A549 (cell line): ENCODE measurements around the gene DNAJB4. TPM values are rescaled to one million over a fixed set of nuclear protein-coding genes. Genes with fewer than 3 reads are reported as not detected.
"Not testable (repeated sequence)": the region's sequence is repeated elsewhere in the genome, so short reads cannot be mapped to it uniquely, and the experiment has no call there.

Experiments used
- ATAC-seq, 2 experiments: fragments of 200-7000 bp in 1 of 2; fragments of >200 bp in 1 of 2; cut with Nextera tagmentation in 1 of 2; cut with Tn5 transposase in 1 of 2; 3 replicates each; pipeline versions ENCODE4 v1.8.0 to v1.9.1; 2018 to 2020; ENCODE audit warnings: mild to moderate bottlenecking in 1 of 2, moderate library complexity in 1 of 2
- CTCF ChIA-PET: fragments of 300-600 bp; sonication (Branson Sonifier 250); formaldehyde crosslinking; extraction: SDS; loops from one replicate; lab custom pipeline; 2021; ENCODE audit warnings: antibody characterized with exemption, inconsistent platforms; lab: Yijun Ruan, JAX
- POLR2A ChIA-PET: fragments of 350-600 bp; formaldehyde crosslinking; extraction: SDS; loops from one replicate; lab custom pipeline; 2021; ENCODE audit warnings: antibody characterized with exemption, inconsistent platforms; lab: Yijun Ruan, JAX
- DNase-seq, 2 experiments: peaks; one replicate each; pipeline versions ENCODE4 v3.0.0 to v3.0.0-alpha.2; 2011 to 2016; ENCODE audit warnings: low read depth in 1 of 2, low spot score in 1 of 2
- FAIRE-seq: peaks from 2 replicates; lab custom pipeline; 2011; peaks lifted over from hg19 to GRCh38; lab: Jason Lieb, UNC
- H3K27ac ChIP-seq, 2 experiments: fragments of >200 bp; sonication (Bioruptor Twin); formaldehyde crosslinking; 3 replicates each; pipeline ENCODE4 v1.5.1; 2016 to 2017
- H3K4me1 ChIP-seq: fragments of >200 bp; sonication (Bioruptor Twin); formaldehyde crosslinking; 3 replicates; pipeline ENCODE4 v1.6.1; 2016
- H3K4me2 ChIP-seq: fragments of >200 bp; sonication (Bioruptor Twin); formaldehyde crosslinking; 3 replicates; pipeline ENCODE4 v1.6.1; 2016
- H3K4me3 ChIP-seq: fragments of >200 bp; sonication (Bioruptor Twin); formaldehyde crosslinking; 3 replicates; pipeline ENCODE4 v1.5.1; 2016
- H3K9me3 ChIP-seq: fragments of >200 bp; sonication (Bioruptor Twin); formaldehyde crosslinking; 3 replicates; pipeline ENCODE4 v1.6.1; 2016
- ATOH8 ChIP-seq: fragments of 250-450 bp; sonication (Bioruptor Pico); IDR thresholded peaks from 2 replicates; pipeline ENCODE4 v1.5.0; 2020; ENCODE audit warnings: low read depth, mild to moderate bottlenecking, moderate library complexity
- CBX2 ChIP-seq: fragments of 200-600 bp; sonication (generic); IDR thresholded peaks from 2 replicates; pipeline ENCODE4 v1.6.1; 2016; ENCODE audit warnings: low read depth, mild to moderate bottlenecking, borderline replicate concordance
- CEBPB ChIP-seq, 2 experiments: fragments of >200 bp in 1 of 2; sonication (Bioruptor Twin) in 1 of 2; formaldehyde crosslinking in 1 of 2; IDR thresholded peaks; 2 replicates each; pipeline ENCODE4 v1.6.1; 2012 to 2016
- EHMT2 ChIP-seq: fragments of 200-600 bp; sonication (generic); IDR thresholded peaks from 2 replicates; pipeline ENCODE4 v1.6.1; 2016; ENCODE audit warnings: antibody characterized with exemption, low read depth, mild to moderate bottlenecking, moderate library complexity
- FOSL2 ChIP-seq, 2 experiments: fragments of 450-650 bp in 1 of 2; fragments of >200 bp in 1 of 2; sonication (Bioruptor Twin) in 1 of 2; formaldehyde crosslinking; IDR thresholded peaks; 2 replicates each; pipeline versions ENCODE4 v1.5.0 to v1.6.1; 2016 to 2020; ENCODE audit warnings: mild to moderate bottlenecking in 1 of 2, moderate library complexity in 1 of 2
- GATA3 ChIP-seq: IDR thresholded peaks from 2 replicates; pipeline ENCODE4 v1.6.1; 2012; ENCODE audit warnings: borderline replicate concordance
- HDAC2 ChIP-seq: fragments of 200-600 bp; sonication (generic); IDR thresholded peaks from 2 replicates; pipeline ENCODE4 v1.6.1; 2016
- JUNB ChIP-seq: fragments of >200 bp; sonication (Bioruptor Twin); formaldehyde crosslinking; IDR thresholded peaks from 2 replicates; pipeline ENCODE4 v1.6.1; 2016
- KDM1A ChIP-seq: fragments of 200-600 bp; sonication (generic); IDR thresholded peaks from 2 replicates; pipeline ENCODE4 v1.6.1; 2016; ENCODE audit warnings: low read depth, mild to moderate bottlenecking
- KDM5A ChIP-seq: fragments of 200-600 bp; sonication (generic); IDR thresholded peaks from 2 replicates; pipeline ENCODE4 v1.6.1; 2016; ENCODE audit warnings: antibody characterized with exemption, mild to moderate bottlenecking
- MAFK ChIP-seq: fragments of 450-650 bp; IDR thresholded peaks from 2 replicates; pipeline ENCODE4 v1.6.1; 2014; ENCODE audit not compliant: partially characterized antibody
- NR3C1 ChIP-seq: fragments of >200 bp; sonication (Bioruptor Twin); formaldehyde crosslinking; IDR thresholded peaks from 3 replicates; pipeline ENCODE4 v1.6.1; 2017
- POLR2A ChIP-seq: IDR thresholded peaks from 2 replicates; pipeline ENCODE4 v1.6.1; 2012; ENCODE audit warnings: mild to moderate bottlenecking, low read length
- RARB ChIP-seq: fragments of 250-450 bp; sonication (Bioruptor Pico); IDR thresholded peaks from 2 replicates; pipeline ENCODE4 v1.8.0; 2021; ENCODE audit warnings: mild to moderate bottlenecking, moderate library complexity
- RFX5 ChIP-seq: fragments of 450-650 bp; IDR thresholded peaks from 2 replicates; pipeline ENCODE4 v1.7.1; 2014; ENCODE audit warnings: antibody characterized with exemption, mild to moderate bottlenecking, moderate library complexity
- TP53 ChIP-seq: fragments of 250-450 bp; sonication (Bioruptor Pico); IDR thresholded peaks from 2 replicates; pipeline ENCODE4 v1.5.0; 2021; ENCODE audit warnings: mild to moderate bottlenecking, moderate library complexity
- WGBS: methylation state at CpG from one replicate; pipeline ENCODE4 v1.1.6; 2017; ENCODE audit errors: missing lambda C conversion rate; 5-methylcytosine and 5-hydroxymethylcytosine counted together
- polyA plus RNA-seq, 4 experiments: library from polyadenylated mRNA; depleted of rRNA in 3 of 4; stranded (reverse); fragments of >200 nt; fragmentation: RNase III in 1 of 4; extraction: RNeasy Plus Mini Kit Qiagen cat#74134 plus additional on column Dnase treatment in 1 of 4; gene quantifications; 2 replicates in 3 of 4; 3 replicates in 1 of 4; pipeline ENCODE4 v1.2.3, GENCODE V29; 2011 to 2017
- TF ChIP-seq, protein P1 (sequence below): fragments of 150-350 bp; IDR thresholded peaks from 2 replicates; pipeline ENCODE4 v1.6.1; 2014; ENCODE audit warnings: low read depth, mild to moderate bottlenecking, low read length
- TF ChIP-seq, protein P2 (sequence below): fragments of >200 bp; sonication (Bioruptor Twin); formaldehyde crosslinking; IDR thresholded peaks from 2 replicates; pipeline ENCODE4 v1.6.1; 2016

Gene DNAJB4
- polyA plus RNA-seq, 2 of the 4 experiments (the other 2 are of a cell fraction): 30.0 to 48.8 TPM

DNA sequence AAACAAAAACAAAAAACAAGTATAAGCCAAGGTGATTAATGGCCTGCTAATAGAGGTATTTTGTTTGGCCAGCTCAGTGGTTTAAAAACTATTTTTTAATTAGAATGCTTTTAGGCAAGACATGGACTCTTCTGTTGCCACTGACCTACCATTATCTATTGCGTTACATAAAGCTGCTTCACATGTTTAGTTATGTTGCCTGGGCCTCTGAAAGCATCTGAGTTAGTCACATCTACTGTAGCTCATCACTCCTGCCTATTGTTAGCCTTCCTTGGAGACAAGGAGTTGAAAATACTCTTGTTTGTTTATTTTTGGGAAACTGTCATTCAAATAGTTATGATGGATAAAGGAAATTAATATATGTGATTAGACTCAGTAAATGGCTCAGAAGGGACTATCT is 14.3 kb downstream of the DNAJB4 start:
- TF ChIP-seq RARB (CRISPR knock-in tag) (no peak), EHMT2 (no peak), GATA3 (no peak), CBX2 (no peak), HDAC2 (no peak), RFX5 (no peak), ATOH8 (CRISPR knock-in tag) (no peak), MAFK (no peak), TP53 (CRISPR knock-in tag) (no peak)
- TF ChIP-seq, protein P1, sequence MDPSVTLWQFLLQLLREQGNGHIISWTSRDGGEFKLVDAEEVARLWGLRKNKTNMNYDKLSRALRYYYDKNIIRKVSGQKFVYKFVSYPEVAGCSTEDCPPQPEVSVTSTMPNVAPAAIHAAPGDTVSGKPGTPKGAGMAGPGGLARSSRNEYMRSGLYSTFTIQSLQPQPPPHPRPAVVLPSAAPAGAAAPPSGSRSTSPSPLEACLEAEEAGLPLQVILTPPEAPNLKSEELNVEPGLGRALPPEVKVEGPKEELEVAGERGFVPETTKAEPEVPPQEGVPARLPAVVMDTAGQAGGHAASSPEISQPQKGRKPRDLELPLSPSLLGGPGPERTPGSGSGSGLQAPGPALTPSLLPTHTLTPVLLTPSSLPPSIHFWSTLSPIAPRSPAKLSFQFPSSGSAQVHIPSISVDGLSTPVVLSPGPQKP: no peak
- TF ChIP-seq, protein P2, sequence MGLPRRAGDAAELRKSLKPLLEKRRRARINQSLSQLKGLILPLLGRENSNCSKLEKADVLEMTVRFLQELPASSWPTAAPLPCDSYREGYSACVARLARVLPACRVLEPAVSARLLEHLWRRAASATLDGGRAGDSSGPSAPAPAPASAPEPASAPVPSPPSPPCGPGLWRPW: no peak
- no peak overlapping the region for H3K4me2 ChIP-seq
- ATAC-seq: no peak; a peak in 1 of 6 replicates
- no peaks in the 10 kb centered on the region for H3K9me3 ChIP-seq
- 95% methylated on average over 1 of the region's 1 CpG for WGBS
- FAIRE-seq: no peak
- H3K27ac ChIP-seq: no peak overlapping the region
- DNase-seq: no peak
- H3K4me1 ChIP-seq: no peaks in the 10 kb centered on the region
- CTCF ChIA-PET: no interaction called here
- POLR2A ChIA-PET: interaction anchor here (0.7 to 1.9 kb wide), 4 partner anchors 14 to 92 kb away, joined by 3 to 11 read pairs (median 4); partner anchors contain the start of genes DNAJB4 and FUBP1
- H3K4me3 ChIP-seq: no peak overlapping the region

DNA sequence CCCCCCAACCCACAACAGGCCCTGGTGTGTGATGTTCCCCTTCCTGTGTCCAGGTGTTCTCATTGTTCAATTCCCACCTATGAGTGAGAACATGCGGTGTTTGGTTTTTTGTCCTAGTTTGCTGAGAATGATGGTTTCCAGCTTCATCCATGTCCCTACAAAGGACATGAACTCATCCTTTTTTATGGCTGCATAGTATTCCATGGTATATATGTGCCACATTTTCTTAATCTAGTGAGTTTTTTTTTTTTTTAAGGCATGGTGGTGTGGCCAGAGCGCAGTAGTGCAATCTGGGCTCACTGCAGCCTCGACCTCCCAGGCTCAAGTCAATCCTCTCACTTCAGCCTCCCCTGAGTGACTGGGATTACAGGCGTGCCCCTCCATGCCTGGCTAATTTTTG is 16.4 kb downstream of the DNAJB4 start:
- ChIA-PET CTCF (interaction anchor here (0.6 kb wide), 1 partner anchor 79 kb away, joined by 6 read pairs; no protein-coding TSS in a partner anchor), POLR2A (interaction anchor here (1.3 kb wide), 1 partner anchor 42 kb away, joined by 3 read pairs; the partner anchor contains the start of gene FUBP1)
- not testable (repeated sequence) for H3K27ac ChIP-seq, ATAC-seq, FAIRE-seq, H3K4me3 ChIP-seq, H3K4me1 ChIP-seq, DNase-seq, H3K4me2 ChIP-seq, H3K9me3 ChIP-seq
- WGBS: 79% methylated on average over 4 of the region's 4 CpGs

DNA sequence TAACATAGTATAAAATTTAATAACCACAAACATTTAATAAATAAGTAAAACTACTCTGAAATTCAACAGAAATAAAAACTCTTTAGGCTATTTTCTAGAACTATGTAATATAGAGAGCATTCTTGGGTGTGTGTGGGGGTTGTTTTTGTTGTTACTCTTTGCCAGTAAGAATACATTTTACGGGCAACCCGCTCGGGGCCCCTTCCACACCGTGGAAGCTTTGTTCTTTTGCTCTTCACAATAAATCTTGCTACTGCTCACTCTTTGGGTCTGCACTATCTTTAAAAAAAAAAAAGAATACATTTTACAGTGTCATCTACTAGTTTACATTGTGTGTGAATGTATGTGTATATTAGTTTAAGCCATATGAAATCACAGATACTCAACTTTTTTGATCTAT is 25.1 kb downstream of the DNAJB4 start:
- H3K4me1 ChIP-seq: no peaks in the 10 kb centered on the region
- POLR2A ChIA-PET: no interaction called here
- no peak for TF ChIP-seq POLR2A
- no peak for TF ChIP-seq KDM1A
- no peak for TF ChIP-seq CBX2
- TF ChIP-seq JUNB: no peak
- no peak for TF ChIP-seq FOSL2 (IDR thresholded peaks at IDR 0.05)
- TF ChIP-seq FOSL2 (CRISPR knock-in tag; IDR thresholded peaks at IDR 0.05): no peak
- TF ChIP-seq NR3C1: no peak
- TF ChIP-seq KDM5A: no peak
- CTCF ChIA-PET: no interaction called here
- DNase-seq (no peak), ATAC-seq (no peak), FAIRE-seq (no peak)
- no peak overlapping the region for H3K4me3 ChIP-seq
- 79% methylated on average over 4 of the region's 4 CpGs for WGBS
- H3K27ac ChIP-seq: no peak overlapping the region
- H3K9me3 ChIP-seq: no peaks in the 10 kb centered on the region
- H3K4me2 ChIP-seq: no peak overlapping the region

DNA sequence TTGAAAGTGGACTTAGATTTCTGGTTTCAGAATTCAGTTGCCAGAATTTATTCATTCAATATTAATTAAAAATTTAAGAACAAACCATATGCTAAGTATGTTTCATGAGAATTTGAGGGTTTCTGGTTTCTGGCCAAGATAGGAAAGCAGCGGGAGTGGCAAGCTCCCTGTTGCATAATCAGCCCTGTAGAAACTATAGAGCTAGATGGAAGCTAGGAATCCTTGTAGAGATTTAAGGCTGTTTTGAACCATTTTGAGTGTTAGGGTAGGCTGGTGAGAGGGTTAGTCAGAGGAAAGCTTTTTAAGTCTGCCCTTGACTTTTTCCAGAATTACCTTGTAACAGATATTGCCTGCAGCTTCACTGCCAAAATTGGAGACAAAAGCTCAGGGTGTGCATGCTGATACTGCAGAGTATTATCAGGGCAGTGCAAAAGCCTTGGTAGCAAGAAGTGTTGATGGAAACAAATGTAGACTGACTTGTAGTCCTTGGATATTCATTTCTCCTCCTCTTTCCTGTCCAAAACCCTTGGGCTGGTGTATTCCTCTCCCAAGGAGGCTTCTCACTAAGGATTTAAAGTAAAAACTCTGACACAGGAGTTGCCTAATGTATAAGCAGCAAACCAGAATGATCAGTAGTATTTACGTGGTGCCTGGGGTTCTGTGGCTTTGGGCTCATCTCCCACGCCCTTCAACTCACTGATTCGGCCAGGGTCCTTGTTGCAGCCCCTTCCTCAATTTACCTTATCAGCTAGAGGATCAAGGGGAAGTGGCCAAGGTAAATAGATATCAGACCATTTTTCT is 28.5 kb downstream of the DNAJB4 start:
- Histone ChIP-seq H3K4me2 (no peak overlapping the region), H3K9me3 (no peaks in the 10 kb centered on the region), H3K4me1 (peaks cover 4% of the 10 kb centered on the region; the same call in 1 of the 3 replicates), H3K4me3 (no peak overlapping the region), H3K27ac (no peak overlapping the region)
- POLR2A ChIA-PET: interaction anchor here (1.5 kb wide), 1 partner anchor 29 kb away, joined by 3 read pairs; the partner anchor contains the start of gene DNAJB4
- FAIRE-seq (no peak), ATAC-seq (no peak), DNase-seq (no peak)
- 51% methylated on average over 4 of the region's 4 CpGs for WGBS
- CTCF ChIA-PET: interaction anchor here (0.8 to 0.9 kb wide), 2 partner anchors 81 to 82 kb away, joined by 3 read pairs; no protein-coding TSS in a partner anchor
- TF ChIP-seq CEBPB (IDR thresholded peaks at IDR 0.05) (0 out of 4 replicates have a peak, but pooled peaks of 1 of the 2 experiments have one; percentile 8), RARB (CRISPR knock-in tag) (no peak)
